ENCODE measurements around the gene SH3D19.
"Not testable (repeated sequence)": the region's sequence is repeated elsewhere in the genome, so short reads cannot be mapped to it uniquely, and the experiment has no call there.

DNA sequence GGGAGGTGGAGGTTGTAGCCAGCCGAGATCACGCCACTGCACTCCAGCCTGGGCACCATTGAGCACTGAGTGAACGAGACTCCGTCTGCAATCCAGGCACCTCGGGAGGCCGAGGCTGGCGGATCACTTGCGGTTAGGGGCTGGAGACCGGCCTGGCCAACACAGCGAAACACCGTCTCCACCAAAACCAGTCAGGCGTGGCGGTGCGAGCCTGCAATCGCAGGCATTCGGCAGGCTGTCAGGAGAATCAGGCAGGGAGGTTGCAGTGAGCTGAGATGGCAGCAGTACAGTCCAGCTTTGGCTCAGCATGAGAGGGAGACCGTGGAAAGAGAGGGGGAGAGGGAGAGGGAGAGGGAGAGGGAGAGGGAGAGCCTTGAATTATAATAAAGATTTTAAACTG lies 69.7 kb downstream of the SH3D19 start:
- TF ChIP-seq, protein P1, sequence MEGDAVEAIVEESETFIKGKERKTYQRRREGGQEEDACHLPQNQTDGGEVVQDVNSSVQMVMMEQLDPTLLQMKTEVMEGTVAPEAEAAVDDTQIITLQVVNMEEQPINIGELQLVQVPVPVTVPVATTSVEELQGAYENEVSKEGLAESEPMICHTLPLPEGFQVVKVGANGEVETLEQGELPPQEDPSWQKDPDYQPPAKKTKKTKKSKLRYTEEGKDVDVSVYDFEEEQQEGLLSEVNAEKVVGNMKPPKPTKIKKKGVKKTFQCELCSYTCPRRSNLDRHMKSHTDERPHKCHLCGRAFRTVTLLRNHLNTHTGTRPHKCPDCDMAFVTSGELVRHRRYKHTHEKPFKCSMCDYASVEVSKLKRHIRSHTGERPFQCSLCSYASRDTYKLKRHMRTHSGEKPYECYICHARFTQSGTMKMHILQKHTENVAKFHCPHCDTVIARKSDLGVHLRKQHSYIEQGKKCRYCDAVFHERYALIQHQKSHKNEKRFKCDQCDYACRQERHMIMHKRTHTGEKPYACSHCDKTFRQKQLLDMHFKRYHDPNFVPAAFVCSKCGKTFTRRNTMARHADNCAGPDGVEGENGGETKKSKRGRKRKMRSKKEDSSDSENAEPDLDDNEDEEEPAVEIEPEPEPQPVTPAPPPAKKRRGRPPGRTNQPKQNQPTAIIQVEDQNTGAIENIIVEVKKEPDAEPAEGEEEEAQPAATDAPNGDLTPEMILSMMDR (IDR thresholded peaks at IDR 0.05): not testable (repeated sequence)
- not testable (repeated sequence) for TF ChIP-seq POLR2A (IDR thresholded peaks at IDR 0.05)

Data from testis (tissue), 2 donors.